Psoas muscle (tissue), 8 donors: Measurements from ENCODE around the gene ODAD3. TPM values are rescaled to one million over a fixed set of nuclear protein-coding genes. Genes with fewer than 3 reads are reported as not detected.
"Not testable (repeated sequence)": the region's sequence is repeated elsewhere in the genome, so short reads cannot be mapped to it uniquely, and the experiment has no call there.

Experiments used
- ATAC-seq, 4 donors: fragments of 200-7000 bp; cut with Tn5 transposase; one replicate each; pipeline ENCODE4 v1.9.1; 2020; ENCODE audit warnings: moderate library complexity in 3 of 4, mild to moderate bottlenecking in 2 of 4
- DNase-seq, 2 donors: peaks; one replicate each; pipeline ENCODE4 v3.0.0-alpha.2; 2020
- H3K27ac ChIP-seq: fragments of 200-600 bp; one replicate; pipeline ENCODE4 v1.8.0; 2022
- H3K27me3 ChIP-seq, 3 donors: fragments of 200-600 bp in 1 of 3; one replicate each; pipeline versions ENCODE4 v1.6.1 to v1.8.0; 2013 to 2022; ENCODE audit warnings: low read length in 2 of 3, mild to moderate bottlenecking in 2 of 3, moderate library complexity in 1 of 3; ENCODE audit not compliant: insufficient read depth in 3 of 3
- H3K36me3 ChIP-seq, 2 donors: fragments of 200-600 bp in 1 of 2; one replicate each; pipeline versions ENCODE4 v1.6.1 to v1.8.0; 2013 to 2022; ENCODE audit warnings: low read depth in 1 of 2, mild to moderate bottlenecking in 1 of 2, moderate library complexity in 1 of 2; ENCODE audit not compliant: insufficient read depth in 1 of 2
- H3K4me1 ChIP-seq: fragments of 200-600 bp; one replicate; pipeline ENCODE4 v1.8.0; 2022
- H3K4me3 ChIP-seq: fragments of 200-600 bp; one replicate; pipeline ENCODE4 v1.8.0; 2022; ENCODE audit warnings: mild to moderate bottlenecking
- H3K9me3 ChIP-seq: fragments of 200-600 bp; one replicate; pipeline ENCODE4 v1.8.0; 2022
- CTCF ChIP-seq: fragments of 200-600 bp; IDR thresholded peaks from one replicate; pipeline ENCODE4 v1.8.0; 2022; ENCODE audit warnings: antibody characterized with exemption
- WGBS, 3 donors: extraction: QIAGEN DNeasy Blood & Tissue Kit; methylation state at CpG; one replicate each; pipeline versions ENCODE4 v1.1.6 to v1.1.7; 2013; 5-methylcytosine and 5-hydroxymethylcytosine counted together
- intact Hi-C, 2 donors: fragments of 100-400 bp; cut with DNase I; formaldehyde crosslinking; loops; one replicate each; pipeline versions ENCODE4 v1.11.0 to v1.14.2; 2022
- polyA plus RNA-seq, 3 donors: library from polyadenylated mRNA; stranded (reverse); fragments of 200-250 nt; gene quantifications; one replicate each; pipeline ENCODE4 v1.2.3, GENCODE V29; 2013
- total RNA-seq, 4 donors: library from RNA; stranded (reverse); fragmentation: NEBNext Ultra II Directional in 2 of 4; extraction: Animal tissue kit (Norgen Biotek cat#: 25700) in 2 of 4; gene quantifications; one replicate each; pipeline versions ENCODE4 v1.2.1 to v1.2.4, GENCODE V29; 2021 to 2023
- donor health status: healthy with polysubstance abuse.
- donor health status: DM: no; HTN: no; CAD: no; lungs with moderate emphysema.
- donor health status: Bipolar disorder and iron deficiency.
- donor health status: healthy.
- donor health status: DM: yes; HTN: yes; CAD: no.
- donor health status: DM: no; HTN: no; CAD: no.
- donor health status: DM: no; HTN: no; CAD: no.
- donor health status: DM: yes; HTN: yes; CAD: no.

Gene ODAD3
- total and polyA plus RNA-seq, 7 donors = 0.09 to 0.87 (median 0.17) TPM; not detected in 2

- H3K4me1 ChIP-seq = no peaks in the 10 kb centered on the region
- no peak for ATAC-seq
- no peaks in the 10 kb centered on the region for H3K36me3 ChIP-seq
- H3K27ac ChIP-seq = no peak overlapping the region
- whole genome bisulfite sequencing, 3 donors = 43 to 46% (median 43%) methylated on average over 8 of the region's 8 CpGs
- H3K9me3 ChIP-seq = no peaks in the 10 kb centered on the region
- H3K4me3 ChIP-seq = no peak overlapping the region
- DNase-seq = no peak
- H3K27me3 ChIP-seq = peaks cover 0 to 18% (median 3%) of the 10 kb centered on the region in 3 donors
- intact Hi-C loops = no loop called here
- TF ChIP-seq CTCF = no peak
These were observed 24.2 kb downstream of the ODAD3 start for GRCh38 chr19:11410682-11411081.

GRCh38 chr19:11408591-11408990, 26.3 kb downstream of the ODAD3 start:
- H3K36me3 ChIP-seq = no peaks in the 10 kb centered on the region
- no peak for TF ChIP-seq CTCF

GRCh38 chr19:11406703-11407236, 28.2 kb downstream of the ODAD3 start:
- H3K4me3 ChIP-seq, ATAC-seq, DNase-seq, H3K4me1 ChIP-seq, H3K36me3 ChIP-seq, H3K9me3 ChIP-seq, H3K27ac ChIP-seq, intact Hi-C loops: not testable (repeated sequence)
- WGBS, 3 donors = 74 to 81% (median 75%) methylated on average over 12 of the region's 12 CpGs
- H3K27me3 ChIP-seq = peaks cover 0 to 18% (median 3%) of the 10 kb centered on the region in 3 donors

More at GRCh38 chr19:11408591-11408990, 26.3 kb downstream of the ODAD3 start:
- no peak overlapping the region for H3K27ac ChIP-seq
- H3K27me3 ChIP-seq = peaks cover 0 to 18% (median 3%) of the 10 kb centered on the region in 3 donors
- 75 to 78% (median 77%) methylated on average over 4 of the region's 4 CpGs for WGBS, 3 donors
- no peak for ATAC-seq
- H3K4me1 ChIP-seq = no peaks in the 10 kb centered on the region
- DNase-seq = no peak
- H3K4me3 ChIP-seq = no peak overlapping the region
- H3K9me3 ChIP-seq = no peaks in the 10 kb centered on the region
- intact Hi-C loops = no loop called here

- H3K4me3 ChIP-seq = no peak overlapping the region
- no peaks in the 10 kb centered on the region for H3K4me1 ChIP-seq
- H3K27me3 ChIP-seq = peaks cover 0 to 18% (median 3%) of the 10 kb centered on the region in 3 donors
- intact Hi-C loops = no loop called here
- H3K36me3 ChIP-seq = no peaks in the 10 kb centered on the region
- ATAC-seq = no peak
- no peak for TF ChIP-seq CTCF
- no peaks in the 10 kb centered on the region for H3K9me3 ChIP-seq
- no peak for DNase-seq
- 23 to 39% (median 35%) methylated on average over 44 of the region's 44 CpGs for WGBS, 3 donors
- H3K27ac ChIP-seq = no peak overlapping the region
These were observed 28.9 kb downstream of the ODAD3 start for GRCh38 chr19:11405846-11406643.

GRCh38 chr19:11404588-11405222, 30.2 kb downstream of the ODAD3 start:
- intact Hi-C loops = no loop called here
- Histone ChIP-seq H3K27ac (no peak overlapping the region), H3K9me3 (no peaks in the 10 kb centered on the region), H3K36me3 (no peaks in the 10 kb centered on the region), H3K27me3 (peaks cover 0 to 18% (median 3%) of the 10 kb centered on the region in 3 donors), H3K4me3 (no peak overlapping the region), H3K4me1 (no peaks in the 10 kb centered on the region)
- TF ChIP-seq CTCF = no peak
- no peak for DNase-seq
- 52 to 56% (median 55%) methylated on average over 9 of the region's 9 CpGs for WGBS, 3 donors
- no peak for ATAC-seq
